Tongue (tissue), 2 donors: ENCODE measurements around the gene INSYN2A. TPM values are rescaled to one million over a fixed set of nuclear protein-coding genes. Genes with fewer than 3 reads are reported as not detected.

Source experiments
- DNase-seq: peaks from one replicate; pipeline ENCODE4 v3.0.0-alpha.2; 2015
- total RNA-seq: library from RNA; depleted of rRNA; stranded (reverse); fragments of >200 nt; gene quantifications from one replicate; pipeline ENCODE4 v1.2.3, GENCODE V29; 2014

Gene INSYN2A
- total RNA-seq, result 0.51 TPM

- DNase-seq, result peak; percentile 76
Measured at GRCh38 chr10:127196282-127197153, at the start of gene INSYN2A. Gene INSYN2A, minus strand, starts transcription at chr10:127196591. Its CDS starts 20,196 bp downstream, at chr10:127176395.

GRCh38 chr10:127245456-127245855, 49.1 kb upstream of the INSYN2A start:
- no peak for DNase-seq

- peak; percentile 25 for DNase-seq
Measured at GRCh38 chr10:127243490-127244272, 47.3 kb upstream of the INSYN2A start.

GRCh38 chr10:127242914-127243313, 46.5 kb upstream of the INSYN2A start:
- no peak for DNase-seq

GRCh38 chr10:127236266-127236665, 39.9 kb upstream of the INSYN2A start:
- DNase-seq, result no peak

- DNase-seq, result no peak
Measured at GRCh38 chr10:127234306-127234800, 38.0 kb upstream of the INSYN2A start.

GRCh38 chr10:127228195-127228787, 31.9 kb upstream of the INSYN2A start:
- DNase-seq, result peak; percentile 24

- peak; percentile 22 for DNase-seq
Measured at GRCh38 chr10:127227663-127228062, 31.3 kb upstream of the INSYN2A start.

- DNase-seq, result no peak
Measured at GRCh38 chr10:127227027-127227426, 30.6 kb upstream of the INSYN2A start.

- DNase-seq, result no peak
Measured at GRCh38 chr10:127221281-127221680, 24.9 kb upstream of the INSYN2A start.

GRCh38 chr10:127218658-127219057, 22.3 kb upstream of the INSYN2A start:
- no peak for DNase-seq

GRCh38 chr10:127216786-127217185, 20.4 kb upstream of the INSYN2A start:
- DNase-seq, result no peak

GRCh38 chr10:127216274-127216673, 19.9 kb upstream of the INSYN2A start:
- DNase-seq, result no peak

GRCh38 chr10:127215866-127216265, 19.5 kb upstream of the INSYN2A start:
- no peak for DNase-seq

GRCh38 chr10:127210936-127211466, 14.6 kb upstream of the INSYN2A start:
- DNase-seq, result no peak

GRCh38 chr10:127207081-127207480, 10.7 kb upstream of the INSYN2A start:
- no peak for DNase-seq

- DNase-seq, result no peak
Measured at GRCh38 chr10:127203067-127203466, 6.7 kb upstream of the INSYN2A start.

GRCh38 chr10:127200646-127201045, 4.3 kb upstream of the INSYN2A start:
- DNase-seq, result no peak

- no peak for DNase-seq
Measured at GRCh38 chr10:127198721-127199120, 2.3 kb upstream of the INSYN2A start.

GRCh38 chr10:127198307-127198706, 1.9 kb upstream of the INSYN2A start:
- DNase-seq, result no peak

- no peak for DNase-seq
Measured at GRCh38 chr10:127197154-127197432, 702 bp upstream of the INSYN2A start.

GRCh38 chr10:127195571-127196281, 665 bp downstream of the INSYN2A start:
- peak; percentile 16 for DNase-seq
